Measurements from ENCODE around the gene MICALL2.

DNA sequence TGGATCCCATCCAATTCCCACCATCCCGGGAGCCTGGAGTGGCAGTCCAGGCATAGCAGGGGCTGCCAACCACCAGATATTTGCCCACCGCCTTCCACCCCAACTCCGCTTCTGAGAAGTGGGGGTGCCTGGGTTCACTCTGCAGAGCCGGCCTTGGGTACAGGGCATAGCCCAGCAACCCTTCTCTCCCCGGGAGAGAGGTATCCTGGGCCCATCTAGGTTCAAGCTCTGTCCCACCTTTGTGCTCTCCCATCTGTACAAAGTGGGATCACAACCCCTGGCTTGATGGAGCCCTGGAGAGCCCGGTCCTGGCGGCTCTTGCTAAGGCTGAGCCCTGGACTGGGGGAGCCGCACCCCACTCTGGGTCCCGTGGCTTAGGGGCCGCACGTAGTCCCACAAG is 12.2 kb downstream of the MICALL2 start:
- TF ChIP-seq, protein P1, sequence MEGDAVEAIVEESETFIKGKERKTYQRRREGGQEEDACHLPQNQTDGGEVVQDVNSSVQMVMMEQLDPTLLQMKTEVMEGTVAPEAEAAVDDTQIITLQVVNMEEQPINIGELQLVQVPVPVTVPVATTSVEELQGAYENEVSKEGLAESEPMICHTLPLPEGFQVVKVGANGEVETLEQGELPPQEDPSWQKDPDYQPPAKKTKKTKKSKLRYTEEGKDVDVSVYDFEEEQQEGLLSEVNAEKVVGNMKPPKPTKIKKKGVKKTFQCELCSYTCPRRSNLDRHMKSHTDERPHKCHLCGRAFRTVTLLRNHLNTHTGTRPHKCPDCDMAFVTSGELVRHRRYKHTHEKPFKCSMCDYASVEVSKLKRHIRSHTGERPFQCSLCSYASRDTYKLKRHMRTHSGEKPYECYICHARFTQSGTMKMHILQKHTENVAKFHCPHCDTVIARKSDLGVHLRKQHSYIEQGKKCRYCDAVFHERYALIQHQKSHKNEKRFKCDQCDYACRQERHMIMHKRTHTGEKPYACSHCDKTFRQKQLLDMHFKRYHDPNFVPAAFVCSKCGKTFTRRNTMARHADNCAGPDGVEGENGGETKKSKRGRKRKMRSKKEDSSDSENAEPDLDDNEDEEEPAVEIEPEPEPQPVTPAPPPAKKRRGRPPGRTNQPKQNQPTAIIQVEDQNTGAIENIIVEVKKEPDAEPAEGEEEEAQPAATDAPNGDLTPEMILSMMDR (IDR thresholded peaks at IDR 0.05; ENCODE audit: low read depth, low read length): no peak
- TF ChIP-seq, protein P2, sequence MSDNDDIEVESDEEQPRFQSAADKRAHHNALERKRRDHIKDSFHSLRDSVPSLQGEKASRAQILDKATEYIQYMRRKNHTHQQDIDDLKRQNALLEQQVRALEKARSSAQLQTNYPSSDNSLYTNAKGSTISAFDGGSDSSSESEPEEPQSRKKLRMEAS (IDR thresholded peaks at IDR 0.05; ENCODE audit: low read depth, low read length): no peak
- no peak for TF ChIP-seq POLR2A (IDR thresholded peaks at IDR 0.05; ENCODE audit: extremely low read depth, insufficient read length)
- no peak for TF ChIP-seq MYC (IDR thresholded peaks at IDR 0.05; ENCODE audit: low read depth, low read length)

Measured in NB4 (cell line).